ENCODE results near the gene C1QTNF6. TPM values are rescaled to one million over a fixed set of nuclear protein-coding genes. Genes with fewer than 3 reads are reported as not detected.

The C1QTNF6 gene
- polyA plus RNA-seq, 3 donors, result 2.6 to 8.0 (median 2.6) TPM

- no peak overlapping the region for H3K27ac ChIP-seq (ENCODE audit: low read depth, low read length)
- WGBS, 3 donors, result 71 to 96% (median 83%) methylated on average over 3 of the region's 3 CpGs
Observed at GRCh38 chr22:37182949-37183245, 5.2 kb downstream of the C1QTNF6 start.

DNA sequence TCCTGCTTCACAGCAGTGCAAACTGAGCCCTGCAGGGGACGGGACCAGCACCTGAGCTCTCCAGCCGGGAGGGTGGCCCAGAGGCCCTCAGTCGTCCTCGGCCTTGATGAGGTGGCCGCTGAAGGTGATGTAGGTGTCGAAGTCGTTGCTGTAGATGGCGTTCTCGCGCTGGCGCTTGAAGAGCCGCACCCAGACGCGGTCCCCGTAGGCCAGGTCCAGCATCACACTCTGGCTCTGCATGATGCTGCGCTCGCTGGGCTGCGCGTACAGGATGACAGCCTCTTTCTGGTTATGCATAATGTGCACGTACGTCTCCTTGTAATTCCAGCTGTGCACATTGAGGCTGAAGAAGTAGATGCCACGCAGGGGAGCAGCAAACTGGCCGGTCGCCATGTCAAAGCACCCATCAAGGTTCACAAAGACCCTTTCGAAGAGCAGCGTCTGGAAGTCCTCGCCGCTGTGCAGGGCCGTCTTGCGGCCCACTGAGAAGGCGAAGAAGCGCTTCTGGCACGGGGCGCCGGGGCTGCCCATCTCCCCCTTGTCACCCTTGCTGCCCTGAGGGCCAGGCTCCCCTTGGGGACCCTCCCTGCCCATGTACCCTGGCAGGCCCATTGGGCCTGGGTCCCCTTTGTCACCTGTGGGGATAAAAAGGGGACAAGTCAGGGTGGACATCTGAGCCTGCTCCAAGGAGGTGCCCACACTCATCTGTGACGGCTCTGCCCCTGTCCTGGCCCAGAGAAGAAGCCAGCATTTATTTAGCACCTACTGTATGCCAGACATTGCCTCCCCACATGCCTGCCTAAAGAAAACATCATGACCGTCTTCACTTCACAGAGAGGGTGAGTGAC lies 5.7 kb downstream of the C1QTNF6 start:
- H3K27ac ChIP-seq (ENCODE audit: low read depth, low read length), result no peak overlapping the region
- 83 to 94% (median 90%) methylated on average over 37 of the region's 37 CpGs for WGBS, 3 donors

DNA sequence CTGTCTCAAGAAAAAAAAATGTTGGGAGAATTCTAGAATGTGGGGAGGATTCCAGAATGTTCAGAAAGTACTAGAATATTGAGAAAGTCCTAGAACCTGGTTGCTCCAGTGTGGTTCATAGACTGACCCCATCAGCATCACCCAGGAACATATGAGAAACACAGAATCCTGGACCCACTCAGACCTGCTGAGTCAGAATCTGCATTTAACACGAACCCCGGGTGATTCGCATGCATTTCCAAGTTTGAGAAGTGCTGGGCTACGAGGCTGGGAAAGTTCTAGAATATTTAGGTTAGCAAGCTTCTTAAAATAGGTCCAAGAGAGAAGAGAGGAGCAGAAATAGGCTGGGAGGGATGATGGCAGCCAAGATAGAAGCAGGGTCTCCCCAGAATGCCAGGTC lies 6.4 kb downstream of the C1QTNF6 start:
- 68 to 83% (median 80%) methylated on average over 4 of the region's 4 CpGs for WGBS, 3 donors
- no peak overlapping the region for H3K27ac ChIP-seq (ENCODE audit: low read depth, low read length)

DNA sequence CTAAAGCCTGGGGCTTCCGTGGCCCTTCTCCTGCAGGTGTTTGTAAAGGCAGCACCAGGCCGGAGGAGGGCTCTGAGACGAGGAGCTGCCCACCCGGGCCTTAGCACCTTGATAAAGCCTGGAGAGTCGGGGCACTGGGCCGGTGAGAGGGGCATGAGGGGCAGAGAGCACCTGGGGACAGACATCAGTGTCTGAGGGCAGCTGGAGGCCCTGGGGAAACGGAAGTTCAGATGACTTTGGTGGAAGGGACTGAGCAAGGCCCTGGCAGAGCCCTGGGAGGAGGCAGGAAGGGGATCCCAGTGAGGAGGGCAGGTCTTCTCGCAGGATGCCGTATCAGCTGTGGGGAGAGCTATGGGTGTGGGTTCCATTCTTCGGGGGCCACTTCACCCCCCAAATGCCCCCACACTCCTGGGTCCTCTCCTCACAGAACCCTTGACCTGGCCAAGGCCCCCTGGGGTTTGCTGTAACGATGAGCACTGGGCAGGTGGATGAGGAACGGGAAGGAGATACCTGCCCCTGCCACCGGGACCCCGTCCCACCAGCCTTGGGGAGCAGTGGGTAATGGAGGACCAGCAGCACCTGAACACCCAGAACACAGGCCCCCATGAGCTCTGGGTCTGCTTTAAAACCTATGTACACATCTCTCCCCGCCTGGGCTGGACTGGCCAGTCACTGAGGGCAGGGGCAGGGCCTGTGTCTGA lies 7.4 kb downstream of the C1QTNF6 start:
- H3K27ac ChIP-seq (ENCODE audit: low read depth, low read length), result no peak overlapping the region
- 86 to 88% (median 88%) methylated on average over 15 of the region's 15 CpGs for WGBS, 3 donors

- H3K27ac ChIP-seq (ENCODE audit: low read depth, low read length), result no peak overlapping the region
Observed at GRCh38 chr22:37179622-37180420, 8.2 kb downstream of the C1QTNF6 start.

DNA sequence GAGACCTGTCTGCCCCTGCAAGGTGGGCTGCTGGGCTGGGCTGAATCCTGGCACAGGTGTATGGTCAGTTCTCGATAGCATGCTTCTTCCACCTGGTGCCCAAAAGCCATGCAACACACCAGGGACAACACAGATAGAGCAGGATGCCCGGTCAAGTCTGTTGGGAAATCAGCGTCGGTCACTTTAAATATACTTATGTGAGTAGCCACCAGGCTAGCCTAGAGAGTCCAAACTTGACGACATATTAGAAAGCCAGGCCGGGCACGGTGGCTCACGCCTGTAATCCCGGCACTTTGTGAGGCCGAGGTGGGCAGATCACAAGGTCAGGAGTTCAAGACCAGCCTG lies 8.9 kb downstream of the C1QTNF6 start:
- H3K27ac ChIP-seq (ENCODE audit: low read depth, low read length), result no peak overlapping the region
- 77 to 85% (median 82%) methylated on average over 10 of the region's 10 CpGs for WGBS, 3 donors

More at GRCh38 chr22:37179622-37180420, 8.2 kb downstream of the C1QTNF6 start:
- WGBS, 3 donors, result 80 to 90% (median 85%) methylated on average over 31 of the region's 31 CpGs

DNA sequence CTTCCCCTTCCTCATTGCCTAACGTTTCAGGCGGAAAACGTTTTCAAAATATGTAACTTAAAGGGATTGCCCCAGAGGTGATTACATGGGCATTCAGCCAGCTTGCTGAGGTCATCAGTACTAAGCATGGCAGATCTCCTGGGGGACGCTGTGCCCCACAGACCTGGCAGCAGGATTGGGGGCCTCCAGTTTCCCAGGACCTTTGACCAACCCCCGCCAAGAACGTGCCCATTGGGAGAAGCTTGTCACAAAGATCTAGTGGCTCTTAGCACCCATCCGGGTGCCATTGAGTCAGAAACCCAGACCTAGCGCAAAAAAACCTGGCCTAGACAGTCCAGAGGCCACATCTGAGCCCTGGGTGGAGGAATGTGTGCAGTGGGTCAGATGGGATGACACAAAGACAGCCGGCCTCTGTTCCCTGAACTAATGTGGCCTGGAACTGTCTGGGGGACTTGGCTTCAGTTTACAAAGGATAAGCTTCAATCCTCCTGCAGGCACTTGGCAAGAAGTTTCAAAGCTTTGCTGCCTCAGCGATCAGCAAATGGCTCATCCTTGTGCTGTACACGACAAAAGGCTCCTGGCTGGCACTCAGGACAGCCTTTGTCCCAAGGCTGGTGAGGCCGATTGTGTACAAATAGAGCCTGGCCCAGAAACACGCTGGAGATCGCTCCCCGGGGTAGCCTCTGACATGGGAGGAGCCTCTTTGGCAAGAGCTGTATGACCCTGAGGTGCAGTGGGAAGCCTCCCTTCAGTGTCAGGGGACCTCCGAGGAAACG lies 9.5 kb downstream of the C1QTNF6 start:
- H3K27ac ChIP-seq (ENCODE audit: low read depth, low read length), result no peak overlapping the region
- 34 to 45% (median 37%) methylated on average over 17 of the region's 17 CpGs for WGBS, 3 donors

GRCh38 chr22:37177755-37178154 lies 10.3 kb downstream of the C1QTNF6 start:
- no peak overlapping the region for H3K27ac ChIP-seq (ENCODE audit: low read depth, low read length)
- 93 to 96% (median 95%) methylated on average over 3 of the region's 3 CpGs for WGBS, 3 donors

DNA sequence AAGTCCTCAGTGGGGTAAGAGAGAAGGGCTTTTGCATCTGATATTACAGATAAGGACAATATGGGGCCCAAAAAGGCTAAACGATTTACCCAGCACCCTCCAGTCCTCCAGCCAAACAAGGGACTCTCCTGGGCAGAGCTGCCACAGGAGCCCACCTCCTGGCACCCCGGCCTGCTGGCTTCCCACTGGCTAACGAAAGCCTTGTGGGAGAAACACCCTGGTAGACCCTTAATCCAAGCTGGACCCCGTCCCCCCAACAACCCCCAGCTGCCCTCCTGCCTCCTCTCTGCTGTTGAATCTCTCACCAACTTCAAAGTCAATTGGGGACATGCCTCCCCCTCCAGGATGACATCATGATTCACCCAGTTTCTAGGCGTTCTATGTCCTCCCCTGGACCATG lies 10.8 kb downstream of the C1QTNF6 start:
- 57 to 81% (median 58%) methylated on average over 5 of the region's 5 CpGs for WGBS, 3 donors
- H3K27ac ChIP-seq (ENCODE audit: low read depth, low read length), result no peak overlapping the region

DNA sequence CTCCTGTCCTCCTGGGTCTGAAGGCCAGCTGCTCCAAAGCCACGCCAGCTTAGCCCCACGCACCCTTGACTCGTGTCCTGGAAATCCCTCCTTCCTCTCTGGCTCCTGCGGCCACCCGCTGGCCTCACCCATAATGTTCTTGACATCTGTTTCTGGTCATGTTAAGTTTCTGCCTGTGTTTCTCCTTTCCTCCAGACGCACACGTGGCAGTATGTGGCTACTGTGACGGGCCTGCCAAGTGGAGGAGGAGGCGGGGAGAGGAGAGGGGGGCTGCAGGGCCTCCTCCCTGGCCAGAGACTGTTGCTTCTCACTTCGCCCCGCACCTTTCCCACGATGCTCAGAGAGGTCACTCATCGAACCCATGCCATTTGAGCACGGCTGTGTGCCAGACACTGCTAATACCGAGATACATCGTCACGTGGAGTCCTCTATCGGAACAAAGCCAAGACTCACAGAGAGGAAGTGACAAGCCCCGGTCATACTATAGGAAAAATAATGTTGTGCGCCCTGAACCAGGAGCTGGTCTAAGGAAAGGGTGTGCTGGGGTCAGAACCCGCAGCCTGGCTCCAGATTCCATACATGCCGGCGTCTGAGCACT lies 11.5 kb downstream of the C1QTNF6 start:
- 9 to 55% (median 10%) methylated on average over 22 to 23 of the region's 23 CpGs for WGBS, 3 donors
- no peak overlapping the region for H3K27ac ChIP-seq (ENCODE audit: low read depth, low read length)

DNA sequence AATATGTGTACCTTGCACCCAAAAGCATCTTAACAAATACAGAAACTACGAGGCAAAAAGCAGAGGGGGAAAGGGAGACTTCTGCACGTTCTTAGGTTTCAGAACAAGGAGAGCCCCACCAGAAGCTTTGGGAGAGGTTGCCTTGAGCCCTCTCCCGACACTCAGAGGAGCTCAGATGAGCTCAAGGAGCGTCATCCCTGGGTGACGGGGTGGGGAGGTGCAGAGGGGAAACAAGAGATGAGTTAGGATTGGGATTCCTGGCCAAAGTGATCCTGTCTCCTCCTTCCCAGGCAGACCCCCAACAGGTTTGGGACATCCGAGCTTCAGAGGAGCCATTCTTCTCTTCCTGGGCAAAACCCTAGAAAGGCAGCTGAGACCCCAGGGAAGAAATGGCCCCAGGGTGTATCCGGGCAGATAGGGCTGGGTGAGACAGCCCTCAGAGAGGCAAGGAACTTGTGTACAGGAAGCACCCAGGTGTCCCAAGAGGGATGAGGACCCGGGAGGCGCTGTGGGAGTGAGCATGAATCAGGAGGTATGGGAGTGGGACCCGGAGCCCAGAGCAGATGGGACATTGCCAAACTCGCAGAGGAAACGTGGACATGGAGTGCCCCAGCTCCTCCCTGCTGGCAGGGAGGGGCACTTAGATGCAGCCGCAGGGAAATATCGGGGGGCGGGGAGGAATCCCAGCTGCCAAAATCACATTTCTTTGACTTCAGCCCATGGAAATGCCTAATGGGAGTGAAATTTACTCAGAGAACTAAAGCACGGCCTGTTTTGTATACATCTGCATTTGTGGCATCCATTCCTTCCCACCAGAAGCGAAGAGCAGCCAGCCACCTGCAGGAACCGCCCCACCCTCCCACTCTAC lies 12.4 kb downstream of the C1QTNF6 start:
- H3K27ac ChIP-seq (ENCODE audit: low read depth, low read length), result no peak overlapping the region
- 57 to 64% (median 64%) methylated on average over 16 to 18 of the region's 18 CpGs for WGBS, 3 donors

DNA sequence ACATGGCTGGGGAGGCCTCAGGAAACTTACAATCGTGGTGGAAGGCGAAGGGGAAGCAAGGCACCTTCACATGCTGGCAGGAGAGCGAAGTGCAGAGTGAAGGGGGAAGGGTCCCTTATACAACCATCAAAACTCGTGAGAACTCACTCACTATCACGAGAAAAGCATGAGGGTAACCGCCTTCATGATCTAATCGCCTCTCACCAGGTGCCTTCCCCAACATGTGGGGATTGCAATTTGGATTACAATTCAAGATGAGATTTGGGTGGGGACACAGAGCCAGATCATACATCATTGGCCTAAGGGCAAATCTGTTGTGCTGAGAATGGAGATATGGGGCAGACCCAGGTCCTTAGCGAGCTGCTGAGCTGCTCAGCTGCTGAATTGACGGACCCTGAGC lies 13.1 kb downstream of the C1QTNF6 start:
- 86 to 90% (median 88%) methylated on average over 9 of the region's 9 CpGs for WGBS, 3 donors

GRCh38 chr22:37173709-37174108 lies 14.3 kb downstream of the C1QTNF6 start:
- no peak overlapping the region for H3K27ac ChIP-seq (ENCODE audit: low read depth, low read length)
- WGBS, 3 donors, result 68 to 77% (median 69%) methylated on average over 6 of the region's 6 CpGs

More for the DNA sequence above, 13.1 kb downstream of the C1QTNF6 start:
- H3K27ac ChIP-seq (ENCODE audit: low read depth, low read length), result no peak overlapping the region

DNA sequence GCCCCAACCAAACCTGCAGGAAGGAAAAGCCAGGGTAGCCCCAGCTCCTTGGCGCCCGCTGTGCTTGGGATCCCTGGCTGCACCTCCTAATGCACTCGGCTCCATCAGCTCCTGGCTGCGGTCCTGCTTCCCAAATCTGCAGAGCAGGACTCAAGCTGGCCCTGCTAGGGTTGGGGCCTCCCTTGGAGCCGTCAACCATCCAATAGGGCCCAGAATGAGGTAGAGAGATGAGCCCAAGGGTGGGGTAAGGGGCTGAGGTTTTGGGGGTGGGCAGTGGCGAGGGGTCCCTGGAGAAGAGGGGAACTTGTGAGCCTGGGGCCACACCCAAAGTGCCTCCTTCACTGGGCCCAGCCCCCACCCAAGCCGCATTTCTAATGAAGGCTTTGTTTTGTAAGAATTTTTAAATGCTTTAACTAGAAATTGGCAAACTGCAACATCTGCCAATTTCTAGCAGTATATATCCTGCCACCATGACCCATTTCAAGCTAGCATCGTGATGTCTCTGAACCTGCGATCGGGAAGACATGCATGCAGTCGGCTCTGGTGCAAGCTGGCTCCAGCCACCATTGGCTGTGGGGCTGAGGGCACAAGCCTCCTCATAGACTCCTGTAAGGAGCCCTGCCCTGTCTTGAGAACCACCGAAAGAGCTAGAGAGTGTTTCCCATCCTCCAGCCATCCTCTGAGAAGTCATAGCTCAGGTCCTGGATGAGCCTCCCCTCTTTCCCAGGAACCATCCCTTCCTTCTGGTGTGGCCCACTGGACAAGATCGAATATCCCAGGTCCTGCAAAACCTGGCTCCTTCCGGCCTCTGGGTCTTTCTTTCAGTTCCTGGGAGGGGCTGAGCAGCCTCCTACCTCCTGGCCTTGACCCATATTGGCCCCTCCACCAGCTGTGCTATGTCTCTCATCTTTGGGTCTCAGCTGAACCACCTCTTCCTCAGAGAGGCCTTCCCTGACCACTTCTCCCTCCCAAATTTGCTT lies 15.5 kb downstream of the C1QTNF6 start:
- H3K27ac ChIP-seq (ENCODE audit: low read depth, low read length), result no peak overlapping the region
- WGBS, 3 donors, result 87 to 93% (median 88%) methylated on average over 14 of the region's 14 CpGs

DNA sequence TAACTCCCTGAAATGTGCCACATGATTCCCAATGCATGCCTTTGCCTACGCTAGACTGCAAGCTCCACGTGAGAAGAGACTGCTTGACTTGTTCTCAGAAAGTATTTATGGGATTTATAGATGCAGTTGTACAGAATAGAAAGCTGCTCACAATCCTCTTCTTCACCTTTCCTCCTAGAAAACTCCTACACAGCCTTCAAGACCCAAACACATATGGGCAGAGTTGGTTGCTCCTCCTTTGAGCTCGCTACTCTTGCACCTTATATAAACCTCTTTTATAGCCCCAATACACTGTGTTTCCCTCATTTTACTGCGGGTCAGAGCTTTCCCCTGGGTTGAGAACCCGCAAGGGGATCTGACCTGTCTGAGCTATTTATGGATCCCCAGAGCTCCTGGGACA lies 16.4 kb downstream of the C1QTNF6 start:
- WGBS, 3 donors, result 74 to 93% (median 92%) methylated on average over 5 of the region's 5 CpGs

More for the DNA sequence above, 16.4 kb downstream of the C1QTNF6 start:
- no peak overlapping the region for H3K27ac ChIP-seq (ENCODE audit: low read depth, low read length)
